Neural cell (in vitro differentiated cells): ENCODE results near the gene CBFA2T2. TPM values are rescaled to one million over a fixed set of nuclear protein-coding genes. Genes with fewer than 3 reads are reported as not detected.
"Not testable (repeated sequence)": the region's sequence is repeated elsewhere in the genome, so short reads cannot be mapped to it uniquely, and the experiment has no call there.

Experiments
- H2AFZ ChIP-seq: fragments of 200-600, 300-800 bp; sonication (generic), shearing (Covaris generic); 2 replicates; pipeline ENCODE4 v1.6.0; 2014; ENCODE audit warnings: low read depth, mild to moderate bottlenecking, antibody characterized with exemption, low read length, moderate library complexity
- H3F3A ChIP-seq: fragments of 200-600 bp; shearing (Covaris generic); 2 replicates; pipeline ENCODE4 v1.6.1; 2016; ENCODE audit warnings: mild to moderate bottlenecking, moderate library complexity, mixed read lengths, antibody characterized with exemption, low read length; ENCODE audit not compliant: insufficient read depth, poor library complexity, severe bottlenecking
- H3K27ac ChIP-seq: fragments of 200-600, 300-800 bp; sonication (generic), shearing (Covaris generic); 2 replicates; pipeline ENCODE4 v1.5.1; 2014; ENCODE audit warnings: mild to moderate bottlenecking, low read length, moderate library complexity
- H3K27me3 ChIP-seq: fragments of 300-800, 200-600 bp; sonication (generic), shearing (Covaris generic); 2 replicates; pipeline ENCODE4 v1.6.0; 2014; ENCODE audit warnings: mild to moderate bottlenecking, low read depth, low read length, moderate library complexity; ENCODE audit not compliant: insufficient read depth
- H3K36me3 ChIP-seq: fragments of 300-800, 200-600 bp; sonication (generic), shearing (Covaris generic); 2 replicates; pipeline ENCODE4 v1.5.1; 2014; ENCODE audit warnings: mild to moderate bottlenecking, antibody characterized with exemption, low read length, moderate library complexity; ENCODE audit not compliant: insufficient read depth
- H3K4me2 ChIP-seq: fragments of 300-800, 200-600 bp; sonication (generic), shearing (Covaris generic); 2 replicates; pipeline ENCODE4 v1.6.0; 2014; ENCODE audit warnings: mild to moderate bottlenecking, low read length
- H3K4me3 ChIP-seq: fragments of 300-800, 200-600 bp; sonication (generic), shearing (Covaris generic); 2 replicates; pipeline ENCODE4 v1.5.1; 2014; ENCODE audit warnings: mild to moderate bottlenecking, low read length, moderate library complexity
- H3K79me2 ChIP-seq: fragments of 200-600 bp; shearing (Covaris generic); replicated peaks from 2 replicates; pipeline ENCODE4 v1.6.0; 2014; ENCODE audit warnings: mild to moderate bottlenecking, low read length, moderate library complexity; ENCODE audit not compliant: insufficient read depth
- H3K9ac ChIP-seq: fragments of 300-800, 200-600 bp; sonication (generic), shearing (Covaris generic); 2 replicates; pipeline ENCODE4 v1.6.1; 2016; ENCODE audit warnings: mild to moderate bottlenecking, low read length, mixed read lengths
- H3K9me2 ChIP-seq: fragments of 200-600 bp; shearing (Covaris generic); 2 replicates; pipeline ENCODE4 v1.6.1; 2016; ENCODE audit warnings: mild to moderate bottlenecking, low read length, mixed read lengths; ENCODE audit not compliant: insufficient read depth
- H3K9me3 ChIP-seq: fragments of 200-600, 300-800 bp; sonication (generic), shearing (Covaris generic); 2 replicates; pipeline ENCODE4 v1.6.1; 2016; ENCODE audit warnings: mild to moderate bottlenecking, mixed run types, low read length, moderate library complexity, mixed read lengths
- H4K20me1 ChIP-seq: fragments of 200-600 bp; shearing (Covaris generic); 2 replicates; pipeline ENCODE4 v1.6.1; 2016; ENCODE audit warnings: mild to moderate bottlenecking, mixed run types; ENCODE audit not compliant: insufficient read depth
- EP300 ChIP-seq: fragments of 450-650 bp; conservative IDR thresholded peaks from 2 replicates; pipeline ENCODE4 v1.6.1; 2014; ENCODE audit warnings: antibody characterized with exemption, mild to moderate bottlenecking, moderate library complexity; ENCODE audit not compliant: poor library complexity, severe bottlenecking
- EZH2 ChIP-seq: fragments of 200-600, 300-800 bp; shearing (Covaris generic), sonication (generic); IDR thresholded peaks from 2 replicates; pipeline ENCODE4 v1.6.1; 2014; ENCODE audit warnings: antibody characterized with exemption, low read length, borderline replicate concordance, mild to moderate bottlenecking; ENCODE audit not compliant: insufficient read depth, poor library complexity, severe bottlenecking
- MXI1 ChIP-seq: fragments of 450-650 bp; conservative IDR thresholded peaks from 2 replicates; pipeline ENCODE4 v1.6.1; 2014; ENCODE audit warnings: antibody characterized with exemption, mild to moderate bottlenecking; ENCODE audit not compliant: poor library complexity, severe bottlenecking
- POLR2AphosphoS5 ChIP-seq: IDR thresholded peaks from 2 replicates; pipeline ENCODE4 v1.6.1; 2012
- RAD21 ChIP-seq: fragments of 450-650 bp; conservative IDR thresholded peaks from 2 replicates; pipeline ENCODE4 v1.6.1; 2014; ENCODE audit warnings: antibody characterized with exemption, mild to moderate bottlenecking, moderate library complexity
- SMC3 ChIP-seq: fragments of 450-650 bp; conservative IDR thresholded peaks from 2 replicates; pipeline ENCODE4 v1.6.1; 2014; ENCODE audit warnings: antibody characterized with exemption, mild to moderate bottlenecking, moderate library complexity; ENCODE audit not compliant: poor library complexity
- TAF1 ChIP-seq: IDR thresholded peaks from 2 replicates; pipeline ENCODE4 v1.6.1; 2012; ENCODE audit warnings: low read depth
- polyA plus RNA-seq: library from polyadenylated mRNA; depleted of rRNA; stranded (reverse); fragments of >200 nt; gene quantifications from 2 replicates; pipeline ENCODE4 v1.2.3, GENCODE V29; 2014
- TF ChIP-seq, protein P1 (sequence below): fragments of 450-650 bp; IDR thresholded peaks from 2 replicates; pipeline ENCODE4 v1.5.1; 2014; ENCODE audit warnings: antibody characterized with exemption, mild to moderate bottlenecking, moderate library complexity; ENCODE audit not compliant: poor library complexity, severe bottlenecking
- TF ChIP-seq, protein P2 (sequence below): IDR thresholded peaks from 2 replicates; pipeline ENCODE4 v1.6.1; 2012; ENCODE audit warnings: borderline replicate concordance

Gene CBFA2T2
- polyA plus RNA-seq, 1 donor from 2014 or later, result 15.9 TPM

DNA sequence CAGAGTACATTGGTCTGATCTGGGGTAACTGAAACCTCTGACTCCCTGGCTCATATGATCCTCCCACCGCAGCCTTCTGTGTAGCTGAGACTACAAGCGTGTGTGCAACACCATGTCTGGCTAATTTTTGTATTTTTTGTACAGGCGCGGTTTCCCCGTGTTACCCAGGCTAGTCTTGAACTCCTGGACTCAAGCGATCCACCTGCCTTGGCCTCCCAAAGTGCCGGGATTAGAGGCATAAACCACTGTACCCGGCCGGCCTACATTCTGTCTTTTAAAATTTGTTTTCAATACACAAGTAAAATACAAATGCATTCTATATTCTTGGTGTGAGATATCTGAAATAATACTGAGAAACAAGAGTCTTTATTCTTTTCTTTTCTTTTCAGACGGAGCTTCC, 1.7 kb upstream of the CBFA2T2 start:
- Histone ChIP-seq H3K9me2 (no peaks in the 10 kb centered on the region), H2AFZ (no peak overlapping the region), H4K20me1 (no peaks in the 10 kb centered on the region), H3K4me2 (no peak overlapping the region), H3K4me3 (no peak overlapping the region), H3K27me3 (no peaks in the 10 kb centered on the region), H3K36me3 (no peaks in the 10 kb centered on the region), H3F3A (no peaks in the 10 kb centered on the region), H3K27ac (no peak overlapping the region), H3K9me3 (no peaks in the 10 kb centered on the region), H3K79me2 (peaks cover 11% of the 10 kb centered on the region), H3K9ac (no peak overlapping the region)
- TF ChIP-seq SMC3 (no peak), EP300 (no peak), EZH2 (no peak), MXI1 (no peak), TAF1 (no peak), POLR2AphosphoS5 (no peak), RAD21 (no peak)
- TF ChIP-seq, protein P1, sequence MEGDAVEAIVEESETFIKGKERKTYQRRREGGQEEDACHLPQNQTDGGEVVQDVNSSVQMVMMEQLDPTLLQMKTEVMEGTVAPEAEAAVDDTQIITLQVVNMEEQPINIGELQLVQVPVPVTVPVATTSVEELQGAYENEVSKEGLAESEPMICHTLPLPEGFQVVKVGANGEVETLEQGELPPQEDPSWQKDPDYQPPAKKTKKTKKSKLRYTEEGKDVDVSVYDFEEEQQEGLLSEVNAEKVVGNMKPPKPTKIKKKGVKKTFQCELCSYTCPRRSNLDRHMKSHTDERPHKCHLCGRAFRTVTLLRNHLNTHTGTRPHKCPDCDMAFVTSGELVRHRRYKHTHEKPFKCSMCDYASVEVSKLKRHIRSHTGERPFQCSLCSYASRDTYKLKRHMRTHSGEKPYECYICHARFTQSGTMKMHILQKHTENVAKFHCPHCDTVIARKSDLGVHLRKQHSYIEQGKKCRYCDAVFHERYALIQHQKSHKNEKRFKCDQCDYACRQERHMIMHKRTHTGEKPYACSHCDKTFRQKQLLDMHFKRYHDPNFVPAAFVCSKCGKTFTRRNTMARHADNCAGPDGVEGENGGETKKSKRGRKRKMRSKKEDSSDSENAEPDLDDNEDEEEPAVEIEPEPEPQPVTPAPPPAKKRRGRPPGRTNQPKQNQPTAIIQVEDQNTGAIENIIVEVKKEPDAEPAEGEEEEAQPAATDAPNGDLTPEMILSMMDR, result no peak
- TF ChIP-seq, protein P2, sequence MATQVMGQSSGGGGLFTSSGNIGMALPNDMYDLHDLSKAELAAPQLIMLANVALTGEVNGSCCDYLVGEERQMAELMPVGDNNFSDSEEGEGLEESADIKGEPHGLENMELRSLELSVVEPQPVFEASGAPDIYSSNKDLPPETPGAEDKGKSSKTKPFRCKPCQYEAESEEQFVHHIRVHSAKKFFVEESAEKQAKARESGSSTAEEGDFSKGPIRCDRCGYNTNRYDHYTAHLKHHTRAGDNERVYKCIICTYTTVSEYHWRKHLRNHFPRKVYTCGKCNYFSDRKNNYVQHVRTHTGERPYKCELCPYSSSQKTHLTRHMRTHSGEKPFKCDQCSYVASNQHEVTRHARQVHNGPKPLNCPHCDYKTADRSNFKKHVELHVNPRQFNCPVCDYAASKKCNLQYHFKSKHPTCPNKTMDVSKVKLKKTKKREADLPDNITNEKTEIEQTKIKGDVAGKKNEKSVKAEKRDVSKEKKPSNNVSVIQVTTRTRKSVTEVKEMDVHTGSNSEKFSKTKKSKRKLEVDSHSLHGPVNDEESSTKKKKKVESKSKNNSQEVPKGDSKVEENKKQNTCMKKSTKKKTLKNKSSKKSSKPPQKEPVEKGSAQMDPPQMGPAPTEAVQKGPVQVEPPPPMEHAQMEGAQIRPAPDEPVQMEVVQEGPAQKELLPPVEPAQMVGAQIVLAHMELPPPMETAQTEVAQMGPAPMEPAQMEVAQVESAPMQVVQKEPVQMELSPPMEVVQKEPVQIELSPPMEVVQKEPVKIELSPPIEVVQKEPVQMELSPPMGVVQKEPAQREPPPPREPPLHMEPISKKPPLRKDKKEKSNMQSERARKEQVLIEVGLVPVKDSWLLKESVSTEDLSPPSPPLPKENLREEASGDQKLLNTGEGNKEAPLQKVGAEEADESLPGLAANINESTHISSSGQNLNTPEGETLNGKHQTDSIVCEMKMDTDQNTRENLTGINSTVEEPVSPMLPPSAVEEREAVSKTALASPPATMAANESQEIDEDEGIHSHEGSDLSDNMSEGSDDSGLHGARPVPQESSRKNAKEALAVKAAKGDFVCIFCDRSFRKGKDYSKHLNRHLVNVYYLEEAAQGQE, result no peak

DNA sequence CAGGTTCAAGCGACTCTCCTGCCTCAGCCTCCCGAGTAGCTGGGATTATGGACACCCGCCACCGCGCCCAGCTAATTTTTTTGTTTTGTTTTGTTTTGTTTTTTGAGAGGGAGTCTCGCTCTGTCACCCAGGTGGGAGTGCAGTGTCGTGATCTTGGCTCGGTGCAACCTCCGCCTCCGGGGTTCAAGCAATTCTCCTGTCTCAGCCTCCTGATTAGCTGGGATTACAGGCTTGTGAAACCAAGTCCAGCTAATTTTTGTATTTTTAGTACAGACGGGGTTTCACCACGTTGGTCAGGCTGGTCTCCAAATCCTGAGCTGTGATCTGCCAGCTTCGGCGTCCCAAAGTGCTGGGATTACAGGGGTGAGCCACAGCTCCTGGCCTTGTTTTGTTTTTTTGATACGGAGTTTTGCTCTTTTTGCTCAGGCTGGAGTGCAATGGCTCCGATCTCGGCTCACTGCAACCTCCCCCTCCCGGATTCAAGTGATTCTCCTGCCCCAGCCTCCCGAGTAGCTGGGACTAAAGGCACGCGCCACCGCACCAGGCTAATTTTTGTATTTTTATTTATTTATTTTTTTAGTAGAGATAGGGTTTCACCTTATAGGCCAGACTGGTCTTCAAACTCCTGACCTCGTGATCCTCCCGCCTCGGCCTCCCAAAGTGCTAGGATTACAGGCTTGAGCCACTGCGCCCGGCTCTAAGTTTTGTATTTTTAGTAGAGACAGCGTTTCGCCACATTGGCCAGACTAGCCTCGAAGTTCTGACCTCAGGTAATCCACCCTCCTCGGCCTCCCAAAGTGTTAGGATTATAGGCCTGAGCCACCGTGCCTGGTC, 1.0 kb upstream of the CBFA2T2 start:
- H3K9me3 ChIP-seq, H4K20me1 ChIP-seq, H3K4me3 ChIP-seq, H3K9me2 ChIP-seq, H3K36me3 ChIP-seq, H3K27me3 ChIP-seq, H3K4me2 ChIP-seq, H3F3A ChIP-seq: not testable (repeated sequence)
- Histone ChIP-seq H3K79me2 (peaks cover 11% of the 10 kb centered on the region), H3K9ac (peak overlapping the region; percentile 58), H3K27ac (peak overlapping the region; percentile 45), H2AFZ (peak overlapping the region; percentile 37)
